Right lobe of liver (tissue), 4 donors: ENCODE measurements around the gene HMHB1.

Experiments
- POLR2A ChIP-seq: fragments of 450-650 bp; IDR thresholded peaks from one replicate; pipeline ENCODE4 v1.6.1; 2017; ENCODE audit warnings: antibody characterized with exemption, mild to moderate bottlenecking
- TF ChIP-seq, protein P1 (sequence below), 4 donors: fragments of 200-600 bp in 3 of 4; fragments of 450-650 bp in 1 of 4; IDR thresholded peaks; one replicate each; pipeline versions ENCODE4 v1.5.1 to v1.8.0; 2016 to 2022; ENCODE audit warnings: antibody characterized with exemption in 4 of 4, mild to moderate bottlenecking in 2 of 4
- donor health status: DM: no; HTN: no; CAD: no.
- donor health status: DM: no; HTN: no; CAD: no.
- donor health status: DM: no; HTN: yes; CAD: no.

DNA sequence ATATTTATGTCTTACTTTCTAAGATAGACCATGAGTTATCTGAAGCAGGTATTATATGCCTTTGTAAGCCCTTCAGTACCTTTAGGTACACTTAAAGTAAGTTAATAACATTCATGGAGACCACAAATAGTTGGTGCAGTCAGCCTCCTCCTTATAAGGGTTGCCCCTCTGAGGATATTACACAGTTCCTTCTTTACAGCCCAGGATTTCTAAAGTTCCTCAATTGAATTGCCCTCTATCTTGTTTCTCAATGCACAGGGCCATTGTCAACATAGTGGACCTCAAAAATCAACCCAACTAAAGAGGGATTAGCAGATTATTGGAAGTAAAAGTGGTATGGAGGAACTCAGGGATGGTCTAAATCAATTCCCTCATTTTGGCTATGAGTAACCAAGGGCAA is 50.3 kb downstream of the HMHB1 start:
- TF ChIP-seq, protein P1, sequence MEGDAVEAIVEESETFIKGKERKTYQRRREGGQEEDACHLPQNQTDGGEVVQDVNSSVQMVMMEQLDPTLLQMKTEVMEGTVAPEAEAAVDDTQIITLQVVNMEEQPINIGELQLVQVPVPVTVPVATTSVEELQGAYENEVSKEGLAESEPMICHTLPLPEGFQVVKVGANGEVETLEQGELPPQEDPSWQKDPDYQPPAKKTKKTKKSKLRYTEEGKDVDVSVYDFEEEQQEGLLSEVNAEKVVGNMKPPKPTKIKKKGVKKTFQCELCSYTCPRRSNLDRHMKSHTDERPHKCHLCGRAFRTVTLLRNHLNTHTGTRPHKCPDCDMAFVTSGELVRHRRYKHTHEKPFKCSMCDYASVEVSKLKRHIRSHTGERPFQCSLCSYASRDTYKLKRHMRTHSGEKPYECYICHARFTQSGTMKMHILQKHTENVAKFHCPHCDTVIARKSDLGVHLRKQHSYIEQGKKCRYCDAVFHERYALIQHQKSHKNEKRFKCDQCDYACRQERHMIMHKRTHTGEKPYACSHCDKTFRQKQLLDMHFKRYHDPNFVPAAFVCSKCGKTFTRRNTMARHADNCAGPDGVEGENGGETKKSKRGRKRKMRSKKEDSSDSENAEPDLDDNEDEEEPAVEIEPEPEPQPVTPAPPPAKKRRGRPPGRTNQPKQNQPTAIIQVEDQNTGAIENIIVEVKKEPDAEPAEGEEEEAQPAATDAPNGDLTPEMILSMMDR (IDR thresholded peaks at IDR 0.05): no peak
- TF ChIP-seq POLR2A: no peak
